Testis (tissue), 3 donors: ENCODE measurements around the gene C1QTNF4. TPM values are rescaled to one million over a fixed set of nuclear protein-coding genes. Genes with fewer than 3 reads are reported as not detected.

ENCODE experiments used
- DNase-seq: peaks from one replicate; pipeline ENCODE4 v3.0.0-alpha.2; 2019
- H3K27ac ChIP-seq, 2 donors: fragments of 200-600 bp; sonication (generic); one replicate each; pipeline ENCODE4 v1.5.1; 2019
- H3K27me3 ChIP-seq: fragments of 200-600 bp; sonication (generic); one replicate; pipeline ENCODE4 v1.5.1; 2019
- H3K36me3 ChIP-seq: fragments of 200-600 bp; sonication (generic); one replicate; pipeline ENCODE4 v1.5.1; 2017; ENCODE audit warnings: low read depth; ENCODE audit errors: missing control alignments
- H3K4me1 ChIP-seq: fragments of 200-600 bp; sonication (generic); one replicate; pipeline ENCODE4 v1.5.1; 2019
- H3K4me3 ChIP-seq, 2 donors: fragments of 200-600 bp; sonication (generic); one replicate each; pipeline ENCODE4 v1.5.1; 2017 to 2019
- H3K9me3 ChIP-seq: fragments of 200-600 bp; sonication (generic); one replicate; pipeline ENCODE4 v1.5.1; 2017
- POLR2A ChIP-seq: fragments of 450-650 bp; IDR thresholded peaks from one replicate; pipeline ENCODE4 v1.6.1; 2017; ENCODE audit warnings: antibody characterized with exemption, mild to moderate bottlenecking, moderate library complexity
- WGBS, 2 donors: methylation state at CpG; one replicate each; pipeline ENCODE4 v1.1.5; 2018; 5-methylcytosine and 5-hydroxymethylcytosine counted together
- intact Hi-C: fragments of 100-400 bp; cut with DNase I; formaldehyde crosslinking; loops from one replicate; pipeline ENCODE4 v1.15.1; 2023; ENCODE audit warnings: low total_unique reads
- polyA plus RNA-seq: library from polyadenylated mRNA; stranded (reverse); fragments of 350-450 nt; fragmentation: Illumina TruSeq; extraction: RNeasy Lipid Tissue Mini Kit (QIAGEN cat#74804); gene quantifications from one replicate; pipeline ENCODE4 v1.2.3, GENCODE V29; 2014; ENCODE audit warnings: low read depth, low replicate concordance; ENCODE audit not compliant: insufficient read depth
- total RNA-seq, 2 donors: library from RNA; depleted of rRNA; stranded (reverse); fragments of >200 nt; gene quantifications; one replicate each; pipeline ENCODE4 v1.2.3, GENCODE V29; 2016
- TF ChIP-seq, protein P1 (sequence below), 3 experiments: fragments of 450-650 bp in 2 of 3; fragments of 200-600 bp in 1 of 3; sonication (generic) in 1 of 3; IDR thresholded peaks; one replicate each; pipeline ENCODE4 v1.5.1; 2016 to 2019; ENCODE audit warnings: antibody characterized with exemption in 3 of 3, mild to moderate bottlenecking in 2 of 3, moderate library complexity in 1 of 3

Gene C1QTNF4
- total and polyA plus RNA-seq, 3 donors from 2014 or later, result 2.6 to 25.1 (median 15.4) TPM

- H3K4me3 ChIP-seq, result no peak overlapping the region
- H3K27ac ChIP-seq, result no peak overlapping the region
- TF ChIP-seq POLR2A, result no peak
- TF ChIP-seq, protein P1, sequence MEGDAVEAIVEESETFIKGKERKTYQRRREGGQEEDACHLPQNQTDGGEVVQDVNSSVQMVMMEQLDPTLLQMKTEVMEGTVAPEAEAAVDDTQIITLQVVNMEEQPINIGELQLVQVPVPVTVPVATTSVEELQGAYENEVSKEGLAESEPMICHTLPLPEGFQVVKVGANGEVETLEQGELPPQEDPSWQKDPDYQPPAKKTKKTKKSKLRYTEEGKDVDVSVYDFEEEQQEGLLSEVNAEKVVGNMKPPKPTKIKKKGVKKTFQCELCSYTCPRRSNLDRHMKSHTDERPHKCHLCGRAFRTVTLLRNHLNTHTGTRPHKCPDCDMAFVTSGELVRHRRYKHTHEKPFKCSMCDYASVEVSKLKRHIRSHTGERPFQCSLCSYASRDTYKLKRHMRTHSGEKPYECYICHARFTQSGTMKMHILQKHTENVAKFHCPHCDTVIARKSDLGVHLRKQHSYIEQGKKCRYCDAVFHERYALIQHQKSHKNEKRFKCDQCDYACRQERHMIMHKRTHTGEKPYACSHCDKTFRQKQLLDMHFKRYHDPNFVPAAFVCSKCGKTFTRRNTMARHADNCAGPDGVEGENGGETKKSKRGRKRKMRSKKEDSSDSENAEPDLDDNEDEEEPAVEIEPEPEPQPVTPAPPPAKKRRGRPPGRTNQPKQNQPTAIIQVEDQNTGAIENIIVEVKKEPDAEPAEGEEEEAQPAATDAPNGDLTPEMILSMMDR (IDR thresholded peaks at IDR 0.05), result no peak
- 89% methylated on average over 3 of the region's 3 CpGs for WGBS, 2 donors
- no peaks in the 10 kb centered on the region for H3K36me3 ChIP-seq
- no peak for DNase-seq
- intact Hi-C loops, result no loop called here
- no peaks in the 10 kb centered on the region for H3K27me3 ChIP-seq
- peaks cover 4% of the 10 kb centered on the region for H3K4me1 ChIP-seq
- H3K9me3 ChIP-seq, result no peaks in the 10 kb centered on the region
These were observed 23.4 kb downstream of the C1QTNF4 start for GRCh38 chr11:47570651-47571356.

DNA sequence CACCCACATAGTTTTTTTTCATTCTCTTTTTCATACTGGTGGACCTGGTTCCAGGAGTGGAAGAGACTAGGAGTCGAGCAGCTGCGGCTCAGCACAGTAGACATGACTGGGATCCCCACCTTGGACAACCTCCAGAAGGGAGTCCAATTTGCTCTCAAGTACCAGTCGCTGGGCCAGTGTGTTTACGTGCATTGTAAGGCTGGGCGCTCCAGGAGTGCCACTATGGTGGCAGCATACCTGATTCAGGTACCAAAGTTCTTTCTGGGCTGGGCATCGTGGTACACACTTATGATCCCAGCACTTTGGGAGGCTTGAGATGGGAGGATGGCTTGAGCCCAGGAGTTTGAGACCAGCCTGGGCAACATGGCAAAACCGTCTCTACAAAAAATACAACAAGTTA lies 24.6 kb downstream of the C1QTNF4 start:
- intact Hi-C loops, result no loop called here
- H3K36me3 ChIP-seq, result no peaks in the 10 kb centered on the region

GRCh38 chr11:47566149-47566698 lies 28.0 kb downstream of the C1QTNF4 start:
- intact Hi-C loops, result no loop called here
- TF ChIP-seq, protein P1 (IDR thresholded peaks at IDR 0.05), result no peak
- no peak for TF ChIP-seq POLR2A

More for the DNA sequence above, 24.6 kb downstream of the C1QTNF4 start:
- Histone ChIP-seq H3K27ac (no peak overlapping the region), H3K4me3 (no peak overlapping the region), H3K4me1 (peaks cover 8% of the 10 kb centered on the region), H3K9me3 (no peaks in the 10 kb centered on the region), H3K27me3 (no peaks in the 10 kb centered on the region)
- no peak for DNase-seq
- TF ChIP-seq, protein P1 (IDR thresholded peaks at IDR 0.05), result no peak
- TF ChIP-seq POLR2A, result no peak
- WGBS, 2 donors, result 88 to 98% methylated on average over 7 of the region's 7 CpGs

GRCh38 chr11:47565340-47566148 lies 28.7 kb downstream of the C1QTNF4 start, which contains the start of gene PTPMT1:
Gene PTPMT1 (plus strand): TSS chr11:47565599. CDS start chr11:47565623, 24 bp downstream.
- peaks cover 4% of the 10 kb centered on the region for H3K4me1 ChIP-seq
- no peaks in the 10 kb centered on the region for H3K9me3 ChIP-seq
- H3K27me3 ChIP-seq, result no peaks in the 10 kb centered on the region
- TF ChIP-seq POLR2A, result no peak
- TF ChIP-seq, protein P1 (IDR thresholded peaks at IDR 0.05), result no peak
- peak; percentile 70 for DNase-seq
- 0 to 1% methylated on average over 1 to 48 of the region's 86 CpGs for WGBS, 2 donors
- peak within 1 kb of the TSS; percentile 13 to 62 for H3K27ac ChIP-seq
- intact Hi-C loops, result no loop called here
- no peaks in the 10 kb centered on the region for H3K36me3 ChIP-seq
- H3K4me3 ChIP-seq, result peak within 1 kb of the TSS; percentile 68 to 76

More at GRCh38 chr11:47566149-47566698, 28.0 kb downstream of the C1QTNF4 start:
- 25 to 27% methylated on average over 17 of the region's 17 CpGs for WGBS, 2 donors
- Histone ChIP-seq H3K27ac (peak overlapping the region; percentile 13 to 62), H3K27me3 (no peaks in the 10 kb centered on the region), H3K36me3 (no peaks in the 10 kb centered on the region), H3K4me3 (peak overlapping the region; percentile 68 to 76), H3K4me1 (peaks cover 4% of the 10 kb centered on the region), H3K9me3 (no peaks in the 10 kb centered on the region)
- DNase-seq, result peak; percentile 37
